Osteoblast (primary cell): ENCODE results near the gene FAM174A. TPM values are rescaled to one million over a fixed set of nuclear protein-coding genes. Genes with fewer than 3 reads are reported as not detected.

Experiments used
- DNase-seq: peaks from one replicate; pipeline ENCODE4 v3.0.0; 2011; ENCODE audit warnings: low spot score, mixed read lengths; ENCODE audit not compliant: insufficient read length; ENCODE audit errors: missing footprints
- H2AFZ ChIP-seq: 2 replicates; pipeline ENCODE4 v1.6.0; 2011; ENCODE audit warnings: mild to moderate bottlenecking, low read length
- H3K27ac ChIP-seq: 2 replicates; pipeline ENCODE4 v1.5.1; 2011; ENCODE audit warnings: mild to moderate bottlenecking, low read depth, low read length, moderate library complexity
- H3K27me3 ChIP-seq: 2 replicates; pipeline ENCODE4 v1.6.0; 2012; ENCODE audit warnings: mild to moderate bottlenecking, control low read depth, inconsistent platforms, low read length, moderate library complexity; ENCODE audit not compliant: insufficient read depth
- H3K36me3 ChIP-seq: 2 replicates; pipeline ENCODE4 v1.5.1; 2011; ENCODE audit warnings: mild to moderate bottlenecking, low read length, control low read depth, moderate library complexity; ENCODE audit not compliant: insufficient read depth
- H3K4me1 ChIP-seq: 2 replicates; pipeline ENCODE4 v1.5.1; 2011; ENCODE audit warnings: mild to moderate bottlenecking, low read length, control low read depth, moderate library complexity; ENCODE audit not compliant: insufficient read depth
- H3K4me2 ChIP-seq: 2 replicates; pipeline ENCODE4 v1.6.0; 2011; ENCODE audit warnings: mild to moderate bottlenecking, low read length; ENCODE audit not compliant: insufficient read depth
- H3K4me3 ChIP-seq: fragments of 200-600 bp; sonication (generic); 3 replicates; pipeline ENCODE4 v1.5.1; 2012; ENCODE audit warnings: mild to moderate bottlenecking, low read length, inconsistent platforms; ENCODE audit not compliant: insufficient read depth
- H3K79me2 ChIP-seq: 2 replicates; pipeline ENCODE4 v1.6.0; 2012; ENCODE audit warnings: mild to moderate bottlenecking, low read length, control low read depth, inconsistent platforms; ENCODE audit not compliant: insufficient read depth
- H3K9me3 ChIP-seq: 2 replicates; pipeline ENCODE4 v1.5.1; 2011; ENCODE audit warnings: low read depth, low read length, control low read depth
- H4K20me1 ChIP-seq: 2 replicates; pipeline ENCODE4 v1.6.0; 2012; ENCODE audit warnings: mild to moderate bottlenecking, low read length, control low read depth; ENCODE audit not compliant: insufficient read depth
- total RNA-seq: library from RNA; depleted of rRNA; stranded (reverse); fragments of >200 nt; gene quantifications from 2 replicates; pipeline ENCODE4 v1.2.3, GENCODE V29; 2012
- TF ChIP-seq, protein P1 (sequence below): IDR thresholded peaks from 2 replicates; pipeline ENCODE4 v1.5.1; 2011; ENCODE audit warnings: mild to moderate bottlenecking, low read depth, low read length, moderate library complexity; ENCODE audit errors: extremely low read depth

FAM174A gene
- total RNA-seq, 1 donor = 22.1 TPM

DNA sequence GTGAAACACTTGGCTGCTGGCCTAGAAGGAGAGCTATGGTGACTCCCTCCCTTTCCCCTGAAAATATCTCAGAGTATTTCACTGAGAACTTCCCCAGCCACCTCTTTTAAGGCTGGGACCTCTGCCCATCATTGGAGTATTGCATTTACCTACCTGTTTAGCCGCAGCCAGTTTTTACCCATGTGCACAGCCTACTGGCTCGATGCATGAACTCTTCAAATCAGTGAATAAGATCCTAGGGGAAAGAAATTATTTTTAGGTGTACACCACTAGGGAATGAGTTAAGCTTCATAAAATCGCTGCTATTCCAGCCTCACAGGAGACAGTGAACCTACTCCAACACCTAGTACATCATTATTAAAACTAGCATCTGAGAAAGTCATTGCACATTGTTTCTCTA is 16.8 kb upstream of the FAM174A start:
- DNase-seq = peak; percentile 17
- TF ChIP-seq, protein P1, sequence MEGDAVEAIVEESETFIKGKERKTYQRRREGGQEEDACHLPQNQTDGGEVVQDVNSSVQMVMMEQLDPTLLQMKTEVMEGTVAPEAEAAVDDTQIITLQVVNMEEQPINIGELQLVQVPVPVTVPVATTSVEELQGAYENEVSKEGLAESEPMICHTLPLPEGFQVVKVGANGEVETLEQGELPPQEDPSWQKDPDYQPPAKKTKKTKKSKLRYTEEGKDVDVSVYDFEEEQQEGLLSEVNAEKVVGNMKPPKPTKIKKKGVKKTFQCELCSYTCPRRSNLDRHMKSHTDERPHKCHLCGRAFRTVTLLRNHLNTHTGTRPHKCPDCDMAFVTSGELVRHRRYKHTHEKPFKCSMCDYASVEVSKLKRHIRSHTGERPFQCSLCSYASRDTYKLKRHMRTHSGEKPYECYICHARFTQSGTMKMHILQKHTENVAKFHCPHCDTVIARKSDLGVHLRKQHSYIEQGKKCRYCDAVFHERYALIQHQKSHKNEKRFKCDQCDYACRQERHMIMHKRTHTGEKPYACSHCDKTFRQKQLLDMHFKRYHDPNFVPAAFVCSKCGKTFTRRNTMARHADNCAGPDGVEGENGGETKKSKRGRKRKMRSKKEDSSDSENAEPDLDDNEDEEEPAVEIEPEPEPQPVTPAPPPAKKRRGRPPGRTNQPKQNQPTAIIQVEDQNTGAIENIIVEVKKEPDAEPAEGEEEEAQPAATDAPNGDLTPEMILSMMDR = no peak
- Histone ChIP-seq H3K4me1 (no peaks in the 10 kb centered on the region), H4K20me1 (no peaks in the 10 kb centered on the region), H3K27ac (no peak overlapping the region), H3K36me3 (no peaks in the 10 kb centered on the region), H3K4me3 (no peak overlapping the region), H3K27me3 (no peaks in the 10 kb centered on the region), H3K79me2 (no peaks in the 10 kb centered on the region), H3K4me2 (no peak overlapping the region), H3K9me3 (no peaks in the 10 kb centered on the region), H2AFZ (no peak overlapping the region)

DNA sequence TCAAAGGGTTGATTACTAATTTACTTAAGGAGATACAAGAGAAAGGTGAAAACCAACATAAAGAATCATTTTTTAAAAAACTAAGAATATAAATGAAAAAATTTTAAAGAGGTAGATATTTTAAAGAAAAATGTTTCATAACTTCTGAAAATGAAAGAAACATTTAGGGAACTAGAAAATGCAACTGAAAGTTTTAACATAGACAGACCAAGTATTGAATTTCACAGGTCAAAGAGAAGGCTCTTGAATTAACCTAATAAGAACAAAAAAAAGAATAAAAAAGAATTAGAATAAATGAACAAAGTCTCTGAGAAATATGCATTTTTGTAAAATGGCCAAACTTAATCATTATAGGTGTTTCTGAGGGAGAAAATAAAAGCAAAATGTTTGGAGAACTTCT is 16.1 kb upstream of the FAM174A start:
- no peak overlapping the region for H3K27ac ChIP-seq
- H3K79me2 ChIP-seq = no peaks in the 10 kb centered on the region
- no peaks in the 10 kb centered on the region for H3K27me3 ChIP-seq

DNA sequence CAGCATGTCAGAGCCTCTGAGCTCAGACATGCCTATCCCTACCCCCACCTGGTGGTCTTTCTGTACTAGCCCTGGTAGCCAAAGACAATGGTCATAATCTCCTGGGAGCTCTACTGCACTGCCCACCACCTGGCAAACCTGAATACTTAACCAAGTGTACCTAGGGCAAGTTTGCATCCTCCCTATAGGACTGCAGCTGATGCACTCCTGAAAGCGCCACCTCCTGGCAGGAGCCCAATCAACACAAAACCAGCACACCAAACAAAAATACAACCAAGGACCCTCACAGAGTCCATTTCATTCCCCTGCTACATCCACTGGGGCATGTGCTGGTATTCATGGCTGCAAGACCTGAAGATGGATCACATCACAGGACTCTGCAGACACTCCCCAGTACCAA is 14.8 kb upstream of the FAM174A start:
- H3K4me2 ChIP-seq = no peak overlapping the region
- H4K20me1 ChIP-seq = no peaks in the 10 kb centered on the region
- H3K27me3 ChIP-seq = no peaks in the 10 kb centered on the region
- TF ChIP-seq, protein P1 = no peak
- no peak overlapping the region for H3K27ac ChIP-seq
- no peaks in the 10 kb centered on the region for H3K4me1 ChIP-seq
- no peaks in the 10 kb centered on the region for H3K36me3 ChIP-seq
- H3K4me3 ChIP-seq = no peak overlapping the region
- no peak overlapping the region for H2AFZ ChIP-seq
- H3K79me2 ChIP-seq = no peaks in the 10 kb centered on the region
- no peak for DNase-seq
- no peaks in the 10 kb centered on the region for H3K9me3 ChIP-seq

More for the DNA sequence above, 16.1 kb upstream of the FAM174A start:
- H4K20me1 ChIP-seq = no peaks in the 10 kb centered on the region
- no peak for DNase-seq
- no peak overlapping the region for H3K4me2 ChIP-seq
- H3K9me3 ChIP-seq = no peaks in the 10 kb centered on the region
- H3K36me3 ChIP-seq = no peaks in the 10 kb centered on the region
- no peaks in the 10 kb centered on the region for H3K4me1 ChIP-seq
- no peak overlapping the region for H2AFZ ChIP-seq
- TF ChIP-seq, protein P1 = no peak
- H3K4me3 ChIP-seq = no peak overlapping the region

DNA sequence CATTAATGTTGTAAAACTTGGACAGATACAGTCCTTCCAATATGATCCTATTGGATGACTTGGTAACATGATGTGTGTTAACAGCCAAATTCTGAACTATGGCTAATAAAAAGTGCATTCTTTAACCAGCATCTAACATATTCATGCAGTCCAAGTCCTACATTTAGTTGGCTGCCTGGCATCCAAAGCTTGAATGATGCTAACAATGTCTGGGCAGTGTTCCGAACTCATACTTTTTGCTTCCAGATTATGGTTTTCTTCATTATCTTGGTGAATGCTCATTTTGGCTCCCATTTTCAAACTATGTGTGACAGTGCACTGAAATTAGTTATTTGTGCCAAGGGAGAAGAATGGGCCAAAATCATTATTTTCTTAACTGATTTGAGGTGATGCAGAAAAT is 2.8 kb downstream of the FAM174A start:
- H3K27me3 ChIP-seq = no peaks in the 10 kb centered on the region
- H3K4me2 ChIP-seq = no peak overlapping the region
- TF ChIP-seq, protein P1 = no peak
- no peak overlapping the region for H2AFZ ChIP-seq
- H3K36me3 ChIP-seq = no peaks in the 10 kb centered on the region
- no peak for DNase-seq
- H3K9me3 ChIP-seq = no peaks in the 10 kb centered on the region
- peaks cover 8% of the 10 kb centered on the region for H3K4me1 ChIP-seq
- peaks cover 6% of the 10 kb centered on the region for H4K20me1 ChIP-seq
- peaks cover 33% of the 10 kb centered on the region for H3K79me2 ChIP-seq
- no peak overlapping the region for H3K27ac ChIP-seq
- H3K4me3 ChIP-seq = no peak overlapping the region
